K562 (cell line): ENCODE measurements around the gene MED15. TPM values are rescaled to one million over a fixed set of nuclear protein-coding genes. Genes with fewer than 3 reads are reported as not detected.

ENCODE experiments used
- BRD4 ChIP-seq: fragments of 200-600 bp; sonication (generic); IDR thresholded peaks from 2 replicates; pipeline ENCODE4 v1.6.1; 2017; ENCODE audit warnings: inconsistent platforms
- CHD1 ChIP-seq: fragments of 200-600 bp; sonication (generic); IDR thresholded peaks from one replicate; pipeline ENCODE4 v1.6.1; 2012; ENCODE audit warnings: mild to moderate bottlenecking, moderate library complexity, low read length, inconsistent platforms
- CREBBP ChIP-seq: IDR thresholded peaks from one replicate; pipeline ENCODE4 v1.6.1; 2012; ENCODE audit warnings: low read depth, mild to moderate bottlenecking, control low read depth, inconsistent platforms, low read length
- ESRRB ChIP-seq: fragments of 250-450 bp; sonication (Bioruptor Pico); IDR thresholded peaks from 2 replicates; pipeline ENCODE4 v1.5.0; 2020; ENCODE audit warnings: mild to moderate bottlenecking, moderate library complexity, borderline replicate concordance
- HDAC3 ChIP-seq: fragments of 450-650 bp; IDR thresholded peaks from 2 replicates; pipeline ENCODE4 v1.6.1; 2018; ENCODE audit warnings: borderline replicate concordance, mild to moderate bottlenecking, moderate library complexity; ENCODE audit not compliant: partially characterized antibody
- HMG20B ChIP-seq: fragments of 250-450 bp; sonication (Bioruptor Pico); IDR thresholded peaks from 2 replicates; pipeline ENCODE4 v1.5.0; 2021; ENCODE audit warnings: mild to moderate bottlenecking
- KAT2B ChIP-seq: IDR thresholded peaks from one replicate; pipeline ENCODE4 v1.6.1; 2012; ENCODE audit warnings: low read depth, mild to moderate bottlenecking, control low read depth, inconsistent platforms, low read length, moderate library complexity
- LEF1 ChIP-seq: fragments of 450-650 bp; IDR thresholded peaks from 2 replicates; pipeline ENCODE4 v1.6.1; 2016; ENCODE audit warnings: mild to moderate bottlenecking
- NFATC3 ChIP-seq: fragments of 450-650 bp; IDR thresholded peaks from 2 replicates; pipeline ENCODE4 v1.6.1; 2017; ENCODE audit warnings: mild to moderate bottlenecking
- NR4A1 ChIP-seq, 2 experiments: fragments of 250-450 bp in 1 of 2; fragments of 450-650 bp in 1 of 2; sonication (Bioruptor Pico) in 1 of 2; IDR thresholded peaks; 2 replicates each; pipeline versions ENCODE4 v1.4.0 to v1.6.1; 2016 to 2020; ENCODE audit warnings: mild to moderate bottlenecking in 2 of 2, missing compliant biosample characterization in 1 of 2, missing genetic modification characterization in 1 of 2, moderate library complexity in 1 of 2
- PATZ1 ChIP-seq: fragments of 250-450 bp; sonication (Bioruptor Pico); IDR thresholded peaks from 2 replicates; pipeline ENCODE4 v1.5.0; 2020; ENCODE audit warnings: mild to moderate bottlenecking, borderline replicate concordance
- RBFOX2 ChIP-seq: fragments of 200-400 bp; formaldehyde crosslinking; IDR thresholded peaks from 2 replicates; pipeline ENCODE4 v1.6.1; 2017; ENCODE audit warnings: low read depth, mild to moderate bottlenecking, low read length, moderate library complexity
- RBM39 ChIP-seq: fragments of 200-400 bp; formaldehyde crosslinking; optimal IDR thresholded peaks from 2 replicates; pipeline ENCODE3; 2018; ENCODE audit warnings: low read depth, low read length
- SREBF1 ChIP-seq: fragments of 150-350 bp; IDR thresholded peaks from 2 replicates; pipeline ENCODE4 v1.6.1; 2014; ENCODE audit warnings: antibody characterized with exemption, low read depth, low read length, borderline replicate concordance
- TEAD2 ChIP-seq: fragments of 450-650 bp; IDR thresholded peaks from 2 replicates; pipeline ENCODE4 v1.6.1; 2016; ENCODE audit warnings: missing genetic modification characterization, control low read depth, missing compliant biosample characterization
- THRAP3 ChIP-seq: fragments of 450-650 bp; IDR thresholded peaks from 2 replicates; pipeline ENCODE4 v1.6.1; 2016; ENCODE audit warnings: mild to moderate bottlenecking, inconsistent platforms, borderline replicate concordance
- ZFP36 ChIP-seq: fragments of 150-350 bp; IDR thresholded peaks from 2 replicates; pipeline ENCODE4 v1.6.1; 2018; ENCODE audit warnings: low read length, low read depth; ENCODE audit not compliant: partially characterized antibody
- ZNF384 ChIP-seq: IDR thresholded peaks from 2 replicates; pipeline ENCODE4 v1.6.1; 2012; ENCODE audit warnings: low read depth, low read length, improper control_type of control experiment
- polyA plus RNA-seq, 8 experiments: library from polyadenylated mRNA; depleted of rRNA in 4 of 8; stranded (reverse) in 5 of 8; unstranded in 3 of 8; fragments of >200 nt; fragmentation: Nextera tagmentation in 2 of 8; fragmentation: Illumina TruSeq in 1 of 8; extraction: Ambion mirVana in 2 of 8; extraction: Trizol in 1 of 8; gene quantifications; 2 replicates each; pipeline versions ENCODE4 v1.2.1 to v1.2.3, GENCODE V29; 2011 to 2014; ENCODE audit warnings: inconsistent platforms in 1 of 8, missing spikeins in 1 of 8
- total RNA-seq, 7 experiments: library from RNA; depleted of rRNA in 6 of 7; stranded (reverse); fragments of >200 nt in 6 of 7; fragmentation: Illumina TruSeq in 2 of 7; extraction: Trizol in 2 of 7; gene quantifications; 2 replicates each; pipeline versions ENCODE4 v1.2.1 to v1.2.3, GENCODE V29; 2011 to 2021; ENCODE audit warnings: low replicate concordance in 1 of 7
- TF ChIP-seq, protein P1 (sequence below): fragments of 250-450 bp; sonication (Bioruptor Pico); IDR thresholded peaks from 2 replicates; pipeline ENCODE4 v1.8.0; 2022; ENCODE audit warnings: inconsistent platforms, mild to moderate bottlenecking, moderate library complexity, borderline replicate concordance
- TF ChIP-seq, protein P2 (sequence below): fragments of 250-450 bp; sonication (Bioruptor Pico); IDR thresholded peaks from 2 replicates; pipeline ENCODE4 v1.5.0; 2022; ENCODE audit warnings: mild to moderate bottlenecking

Gene MED15
- total and polyA plus RNA-seq, 9 of the 15 experiments (the other 6 are each of a cell fraction or from before 2014, with no cell fraction given) = 4.0 to 271 (median 60.1) TPM

- TF ChIP-seq ZFP36 (no peak), CREBBP (no peak), KAT2B (no peak), PATZ1 (CRISPR knock-in tag) (no peak), ESRRB (CRISPR knock-in tag) (no peak), RBFOX2 (peak; percentile 84), CHD1 (peak; percentile 99), HDAC3 (no peak), NR4A1 (CRISPR knock-in tag; IDR thresholded peaks at IDR 0.05) (no peak; the same call in 1 of the 2 replicates), NR4A1 (tag; IDR thresholded peaks at IDR 0.05) (peak; percentile 82), NFATC3 (no peak), THRAP3 (no peak), RBM39 (no peak), ZNF384 (0 out of 2 replicates have a peak, but pooled peaks have one; percentile 6), HMG20B (CRISPR knock-in tag) (no peak), LEF1 (no peak), BRD4 (no peak), TEAD2 (tag) (no peak), SREBF1 (no peak)
- TF ChIP-seq, protein P1, sequence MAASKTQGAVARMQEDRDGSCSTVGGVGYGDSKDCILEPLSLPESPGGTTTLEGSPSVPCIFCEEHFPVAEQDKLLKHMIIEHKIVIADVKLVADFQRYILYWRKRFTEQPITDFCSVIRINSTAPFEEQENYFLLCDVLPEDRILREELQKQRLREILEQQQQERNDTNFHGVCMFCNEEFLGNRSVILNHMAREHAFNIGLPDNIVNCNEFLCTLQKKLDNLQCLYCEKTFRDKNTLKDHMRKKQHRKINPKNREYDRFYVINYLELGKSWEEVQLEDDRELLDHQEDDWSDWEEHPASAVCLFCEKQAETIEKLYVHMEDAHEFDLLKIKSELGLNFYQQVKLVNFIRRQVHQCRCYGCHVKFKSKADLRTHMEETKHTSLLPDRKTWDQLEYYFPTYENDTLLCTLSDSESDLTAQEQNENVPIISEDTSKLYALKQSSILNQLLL (CRISPR knock-in tag) = no peak
- TF ChIP-seq, protein P2, sequence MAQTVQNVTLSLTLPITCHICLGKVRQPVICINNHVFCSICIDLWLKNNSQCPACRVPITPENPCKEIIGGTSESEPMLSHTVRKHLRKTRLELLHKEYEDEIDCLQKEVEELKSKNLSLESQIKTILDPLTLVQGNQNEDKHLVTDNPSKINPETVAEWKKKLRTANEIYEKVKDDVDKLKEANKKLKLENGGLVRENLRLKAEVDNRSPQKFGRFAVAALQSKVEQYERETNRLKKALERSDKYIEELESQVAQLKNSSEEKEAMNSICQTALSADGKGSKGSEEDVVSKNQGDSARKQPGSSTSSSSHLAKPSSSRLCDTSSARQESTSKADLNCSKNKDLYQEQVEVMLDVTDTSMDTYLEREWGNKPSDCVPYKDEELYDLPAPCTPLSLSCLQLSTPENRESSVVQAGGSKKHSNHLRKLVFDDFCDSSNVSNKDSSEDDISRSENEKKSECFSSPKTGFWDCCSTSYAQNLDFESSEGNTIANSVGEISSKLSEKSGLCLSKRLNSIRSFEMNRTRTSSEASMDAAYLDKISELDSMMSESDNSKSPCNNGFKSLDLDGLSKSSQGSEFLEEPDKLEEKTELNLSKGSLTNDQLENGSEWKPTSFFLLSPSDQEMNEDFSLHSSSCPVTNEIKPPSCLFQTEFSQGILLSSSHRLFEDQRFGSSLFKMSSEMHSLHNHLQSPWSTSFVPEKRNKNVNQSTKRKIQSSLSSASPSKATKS (CRISPR knock-in tag) = 0 out of 2 replicates have a peak, but pooled peaks have one; percentile 46
Measured at GRCh38 chr22:20494978-20495860, 12.2 kb upstream of the MED15 start, which contains the start of gene KLHL22 (continued).
